ENCODE measurements around the gene NT5DC2. TPM values are rescaled to one million over a fixed set of nuclear protein-coding genes. Genes with fewer than 3 reads are reported as not detected.

The NT5DC2 gene
- total RNA-seq, 1 experiment from 2014 or later, result 212 TPM

DNA sequence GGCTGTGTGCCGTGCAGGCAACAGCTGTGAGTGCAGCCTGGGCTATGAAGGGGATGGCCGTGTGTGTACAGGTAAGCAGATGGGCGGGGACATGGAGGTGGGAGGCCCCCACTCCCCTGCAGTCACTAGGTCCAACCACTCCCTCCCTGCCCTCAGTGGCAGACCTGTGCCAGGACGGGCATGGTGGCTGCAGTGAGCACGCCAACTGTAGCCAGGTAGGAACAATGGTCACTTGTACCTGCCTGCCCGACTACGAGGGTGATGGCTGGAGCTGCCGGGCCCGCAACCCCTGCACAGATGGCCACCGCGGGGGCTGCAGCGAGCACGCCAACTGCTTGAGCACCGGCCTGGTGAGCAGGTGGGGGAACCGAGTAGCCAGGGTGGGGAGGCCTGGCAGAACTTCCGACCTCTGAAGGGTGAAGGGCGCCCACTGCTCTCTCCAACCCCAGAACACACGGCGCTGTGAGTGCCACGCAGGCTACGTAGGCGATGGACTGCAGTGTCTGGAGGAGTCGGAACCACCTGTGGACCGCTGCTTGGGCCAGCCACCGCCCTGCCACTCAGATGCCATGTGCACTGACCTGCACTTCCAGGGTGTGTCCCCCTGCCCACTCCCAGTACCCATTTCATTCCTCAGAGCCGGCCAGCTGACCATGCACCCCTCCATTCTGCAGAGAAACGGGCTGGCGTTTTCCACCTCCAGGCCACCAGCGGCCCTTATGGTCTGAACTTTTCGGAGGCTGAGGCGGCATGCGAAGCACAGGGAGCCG is 11.6 kb downstream of the NT5DC2 start:
- Histone ChIP-seq H3K9me3 (no peaks in the 10 kb centered on the region), H3K4me1 (peaks cover 4% of the 10 kb centered on the region; the same call in 1 of the 2 replicates), H3K36me3 (ENCODE audit: control insufficient read depth, insufficient read depth, low read length) (peaks cover 2% of the 10 kb centered on the region), H3K27me3 (replicated peaks; ENCODE audit: control insufficient read depth, insufficient read depth, low read length) (no peaks in the 10 kb centered on the region), H3K4me3 (ENCODE audit: low read depth, low read length) (no peak overlapping the region)
- no peak for DNase-seq
- H3K9me3 Mint-ChIP-seq (ENCODE audit: unreplicated experiment), result no peaks in the 10 kb centered on the region
- H3K4me1 Mint-ChIP-seq (ENCODE audit: low read depth, unreplicated experiment), result no peaks in the 10 kb centered on the region
- intact Hi-C loops (cut with micrococcal nuclease; ENCODE audit: unreplicated experiment), result no loop called here
- TF ChIP-seq CTCF (IDR thresholded peaks at IDR 0.05; ENCODE audit: insufficient read depth in 1 of 2, low read depth in 1 of 2, low read length in 1 of 2, severe bottlenecking in 1 of 2, unreplicated experiment in 1 of 2), result no peak
- BruUV-seq (replicated peaks), result no TSS peak
- H3K27ac Mint-ChIP-seq (ENCODE audit: unreplicated experiment), result no peak overlapping the region
- no peaks in the 10 kb centered on the region for H3K27me3 Mint-ChIP-seq (ENCODE audit: insufficient read depth, unreplicated experiment)
- peaks cover 24% of the 10 kb centered on the region for H3K36me3 Mint-ChIP-seq (ENCODE audit: insufficient read depth, unreplicated experiment)
- POLR2A ChIA-PET, result no interaction called here
- CTCF ChIA-PET, result interaction anchor here (0.5 kb wide), 1 partner anchor 47 kb away, joined by 3 read pairs; no protein-coding TSS in a partner anchor
- no peak overlapping the region for H3K4me3 Mint-ChIP-seq (ENCODE audit: unreplicated experiment)

DNA sequence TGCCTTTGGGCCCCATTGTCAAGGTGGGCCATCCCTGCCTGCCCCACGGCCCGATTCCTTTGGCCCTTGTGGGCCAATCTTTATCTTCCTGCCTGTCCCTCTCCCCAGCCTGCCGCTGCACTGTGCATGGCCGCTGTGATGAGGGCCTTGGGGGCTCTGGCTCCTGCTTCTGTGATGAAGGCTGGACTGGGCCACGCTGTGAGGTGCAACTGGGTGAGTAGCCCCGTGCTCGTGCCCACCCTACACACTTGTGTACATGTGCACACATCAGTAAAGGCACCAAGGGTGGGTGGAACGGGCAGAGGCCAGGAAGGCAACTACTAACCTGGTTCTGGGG is 12.2 kb downstream of the NT5DC2 start:
- no peak for DNase-seq
- Mint-ChIP-seq H3K27ac (ENCODE audit: unreplicated experiment) (no peak overlapping the region), H3K36me3 (ENCODE audit: insufficient read depth, unreplicated experiment) (peaks cover 18% of the 10 kb centered on the region), H3K4me1 (ENCODE audit: low read depth, unreplicated experiment) (no peaks in the 10 kb centered on the region), H3K9me3 (ENCODE audit: unreplicated experiment) (no peaks in the 10 kb centered on the region), H3K4me3 (ENCODE audit: unreplicated experiment) (no peak overlapping the region), H3K27me3 (ENCODE audit: insufficient read depth, unreplicated experiment) (no peaks in the 10 kb centered on the region)
- Histone ChIP-seq H3K9me3 (no peaks in the 10 kb centered on the region), H3K27me3 (replicated peaks; ENCODE audit: control insufficient read depth, insufficient read depth, low read length) (no peaks in the 10 kb centered on the region), H3K4me1 (no peaks in the 10 kb centered on the region; the same call in 1 of the 2 replicates), H3K36me3 (ENCODE audit: control insufficient read depth, insufficient read depth, low read length) (peaks cover 2% of the 10 kb centered on the region; the same call in 1 of the 2 replicates), H3K4me3 (ENCODE audit: low read depth, low read length) (no peak overlapping the region)
- CTCF ChIA-PET, result no interaction called here
- POLR2A ChIA-PET, result no interaction called here
- intact Hi-C loops (cut with micrococcal nuclease; ENCODE audit: unreplicated experiment), result no loop called here
- TF ChIP-seq CTCF (IDR thresholded peaks at IDR 0.05; ENCODE audit: insufficient read depth in 1 of 2, low read depth in 1 of 2, low read length in 1 of 2, severe bottlenecking in 1 of 2, unreplicated experiment in 1 of 2), result no peak
- BruUV-seq (replicated peaks), result no TSS peak

- TF ChIP-seq CTCF (IDR thresholded peaks at IDR 0.05; ENCODE audit: insufficient read depth in 1 of 2, low read depth in 1 of 2, low read length in 1 of 2, severe bottlenecking in 1 of 2, unreplicated experiment in 1 of 2), result no peak
- DNase-seq, result no peak
- no peak overlapping the region for H3K4me3 ChIP-seq (ENCODE audit: low read depth, low read length)
- peaks cover 15% of the 10 kb centered on the region for H3K36me3 Mint-ChIP-seq (ENCODE audit: insufficient read depth, unreplicated experiment)
- intact Hi-C loops (cut with micrococcal nuclease; ENCODE audit: unreplicated experiment), result no loop called here
- no peak overlapping the region for H3K27ac Mint-ChIP-seq (ENCODE audit: unreplicated experiment)
- no peaks in the 10 kb centered on the region for H3K27me3 ChIP-seq (replicated peaks; ENCODE audit: control insufficient read depth, insufficient read depth, low read length)
- H3K36me3 ChIP-seq (ENCODE audit: control insufficient read depth, insufficient read depth, low read length), result no peaks in the 10 kb centered on the region
- no peaks in the 10 kb centered on the region for H3K9me3 ChIP-seq
- no TSS peak for BruUV-seq (replicated peaks)
- no peaks in the 10 kb centered on the region for H3K4me1 ChIP-seq
- ChIA-PET POLR2A (no interaction called here), CTCF (no interaction called here)
- no peak overlapping the region for H3K4me3 Mint-ChIP-seq (ENCODE audit: unreplicated experiment)
- no peaks in the 10 kb centered on the region for H3K4me1 Mint-ChIP-seq (ENCODE audit: low read depth, unreplicated experiment)
- H3K27me3 Mint-ChIP-seq (ENCODE audit: insufficient read depth, unreplicated experiment), result no peaks in the 10 kb centered on the region
- no peaks in the 10 kb centered on the region for H3K9me3 Mint-ChIP-seq (ENCODE audit: unreplicated experiment)
Measured at GRCh38 chr3:52520716-52521487, 12.8 kb downstream of the NT5DC2 start.

Measured in Caco-2 (cell line).